ENCODE measurements around the gene VEGFD. TPM values are rescaled to one million over a fixed set of nuclear protein-coding genes. Genes with fewer than 3 reads are reported as not detected.

Gene VEGFD
- total RNA-seq, 1 experiment from 2014 or later, result 0.36 TPM

DNA sequence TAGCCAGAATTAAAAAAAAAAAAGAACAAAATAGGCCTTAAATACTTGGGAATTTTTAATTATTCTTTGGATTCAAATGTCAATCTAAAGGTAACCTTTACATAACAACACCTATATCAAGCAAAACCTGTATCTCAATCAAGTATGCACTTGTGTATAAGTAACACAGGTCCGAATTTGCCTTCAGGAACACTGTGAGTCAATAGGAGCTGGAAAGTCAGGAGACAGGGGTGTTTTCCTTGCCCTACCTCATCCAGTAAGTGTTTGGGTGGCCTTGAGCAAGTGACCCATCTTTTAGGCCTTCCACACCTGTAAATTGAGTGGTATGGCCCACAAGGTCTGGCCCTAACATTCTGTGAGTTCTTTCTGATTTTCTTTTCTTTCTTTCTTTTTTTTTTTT, 40.8 kb upstream of the VEGFD start:
- no peak overlapping the region for H3K27ac Mint-ChIP-seq (ENCODE audit: unreplicated experiment)
- Histone ChIP-seq H3K27me3 (replicated peaks; ENCODE audit: control insufficient read depth, insufficient read depth, low read length) (no peaks in the 10 kb centered on the region), H3K9me3 (no peaks in the 10 kb centered on the region), H3K4me1 (no peaks in the 10 kb centered on the region), H3K4me3 (ENCODE audit: low read depth, low read length) (no peak overlapping the region), H3K36me3 (ENCODE audit: control insufficient read depth, insufficient read depth, low read length) (no peaks in the 10 kb centered on the region)
- no peaks in the 10 kb centered on the region for H3K27me3 Mint-ChIP-seq (ENCODE audit: insufficient read depth, unreplicated experiment)
- H3K4me3 Mint-ChIP-seq (ENCODE audit: unreplicated experiment), result no peak overlapping the region
- TF ChIP-seq, protein P1, sequence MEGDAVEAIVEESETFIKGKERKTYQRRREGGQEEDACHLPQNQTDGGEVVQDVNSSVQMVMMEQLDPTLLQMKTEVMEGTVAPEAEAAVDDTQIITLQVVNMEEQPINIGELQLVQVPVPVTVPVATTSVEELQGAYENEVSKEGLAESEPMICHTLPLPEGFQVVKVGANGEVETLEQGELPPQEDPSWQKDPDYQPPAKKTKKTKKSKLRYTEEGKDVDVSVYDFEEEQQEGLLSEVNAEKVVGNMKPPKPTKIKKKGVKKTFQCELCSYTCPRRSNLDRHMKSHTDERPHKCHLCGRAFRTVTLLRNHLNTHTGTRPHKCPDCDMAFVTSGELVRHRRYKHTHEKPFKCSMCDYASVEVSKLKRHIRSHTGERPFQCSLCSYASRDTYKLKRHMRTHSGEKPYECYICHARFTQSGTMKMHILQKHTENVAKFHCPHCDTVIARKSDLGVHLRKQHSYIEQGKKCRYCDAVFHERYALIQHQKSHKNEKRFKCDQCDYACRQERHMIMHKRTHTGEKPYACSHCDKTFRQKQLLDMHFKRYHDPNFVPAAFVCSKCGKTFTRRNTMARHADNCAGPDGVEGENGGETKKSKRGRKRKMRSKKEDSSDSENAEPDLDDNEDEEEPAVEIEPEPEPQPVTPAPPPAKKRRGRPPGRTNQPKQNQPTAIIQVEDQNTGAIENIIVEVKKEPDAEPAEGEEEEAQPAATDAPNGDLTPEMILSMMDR (IDR thresholded peaks at IDR 0.05; ENCODE audit: insufficient read depth in 1 of 2, low read depth in 1 of 2, low read length in 1 of 2, severe bottlenecking in 1 of 2, unreplicated experiment in 1 of 2), result no peak
- H3K4me1 Mint-ChIP-seq (ENCODE audit: low read depth, unreplicated experiment), result no peaks in the 10 kb centered on the region
- CTCF ChIA-PET, result no interaction called here
- POLR2A ChIA-PET, result no interaction called here
- peaks cover 6% of the 10 kb centered on the region for H3K36me3 Mint-ChIP-seq (ENCODE audit: insufficient read depth, unreplicated experiment)
- no TSS peak for BruUV-seq (replicated peaks)
- no peaks in the 10 kb centered on the region for H3K9me3 Mint-ChIP-seq (ENCODE audit: unreplicated experiment)
- intact Hi-C loops (cut with micrococcal nuclease; ENCODE audit: unreplicated experiment), result no loop called here
- no peak for DNase-seq

DNA sequence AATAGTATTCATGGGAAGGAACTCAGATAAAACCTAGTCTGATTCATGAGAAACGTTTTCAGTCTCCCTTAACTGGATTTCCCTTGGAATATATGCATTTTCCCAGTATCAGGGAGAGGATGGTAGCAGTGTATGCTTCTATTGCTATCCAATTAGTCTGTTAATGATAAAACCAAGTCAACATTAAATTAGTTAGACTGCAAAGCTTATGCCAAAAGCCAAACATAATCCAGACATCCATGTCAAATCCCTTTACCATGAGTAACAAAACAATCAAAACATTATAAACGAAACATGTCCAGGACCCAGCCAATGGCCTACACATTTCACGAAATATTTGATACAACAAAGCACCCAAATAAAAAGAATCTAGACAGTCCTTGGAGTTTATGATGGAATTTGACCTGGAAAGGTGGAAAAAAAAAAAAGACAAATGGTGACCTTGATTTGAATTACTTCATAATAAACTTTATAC, 34.5 kb upstream of the VEGFD start:
- TF ChIP-seq, protein P1 (IDR thresholded peaks at IDR 0.05; ENCODE audit: insufficient read depth in 1 of 2, low read depth in 1 of 2, low read length in 1 of 2, severe bottlenecking in 1 of 2, unreplicated experiment in 1 of 2), result no peak
- H3K9me3 Mint-ChIP-seq (ENCODE audit: unreplicated experiment), result peaks cover 10% of the 10 kb centered on the region
- no peak overlapping the region for H3K27ac Mint-ChIP-seq (ENCODE audit: unreplicated experiment)
- no peaks in the 10 kb centered on the region for H3K9me3 ChIP-seq
- no peaks in the 10 kb centered on the region for H3K36me3 Mint-ChIP-seq (ENCODE audit: insufficient read depth, unreplicated experiment)
- H3K4me1 ChIP-seq, result no peaks in the 10 kb centered on the region
- no peaks in the 10 kb centered on the region; the same call in 1 of the 2 replicates for H3K36me3 ChIP-seq (ENCODE audit: control insufficient read depth, insufficient read depth, low read length)
- H3K27me3 Mint-ChIP-seq (ENCODE audit: insufficient read depth, unreplicated experiment), result no peaks in the 10 kb centered on the region
- H3K4me1 Mint-ChIP-seq (ENCODE audit: low read depth, unreplicated experiment), result no peaks in the 10 kb centered on the region
- H3K4me3 Mint-ChIP-seq (ENCODE audit: unreplicated experiment), result no peak overlapping the region
- no TSS peak for BruUV-seq (replicated peaks)
- DNase-seq, result no peak
- no peak overlapping the region for H3K4me3 ChIP-seq (ENCODE audit: low read depth, low read length)
- ChIA-PET POLR2A (no interaction called here), CTCF (no interaction called here)
- no peaks in the 10 kb centered on the region for H3K27me3 ChIP-seq (replicated peaks; ENCODE audit: control insufficient read depth, insufficient read depth, low read length)
- intact Hi-C loops (cut with micrococcal nuclease; ENCODE audit: unreplicated experiment), result no loop called here

DNA sequence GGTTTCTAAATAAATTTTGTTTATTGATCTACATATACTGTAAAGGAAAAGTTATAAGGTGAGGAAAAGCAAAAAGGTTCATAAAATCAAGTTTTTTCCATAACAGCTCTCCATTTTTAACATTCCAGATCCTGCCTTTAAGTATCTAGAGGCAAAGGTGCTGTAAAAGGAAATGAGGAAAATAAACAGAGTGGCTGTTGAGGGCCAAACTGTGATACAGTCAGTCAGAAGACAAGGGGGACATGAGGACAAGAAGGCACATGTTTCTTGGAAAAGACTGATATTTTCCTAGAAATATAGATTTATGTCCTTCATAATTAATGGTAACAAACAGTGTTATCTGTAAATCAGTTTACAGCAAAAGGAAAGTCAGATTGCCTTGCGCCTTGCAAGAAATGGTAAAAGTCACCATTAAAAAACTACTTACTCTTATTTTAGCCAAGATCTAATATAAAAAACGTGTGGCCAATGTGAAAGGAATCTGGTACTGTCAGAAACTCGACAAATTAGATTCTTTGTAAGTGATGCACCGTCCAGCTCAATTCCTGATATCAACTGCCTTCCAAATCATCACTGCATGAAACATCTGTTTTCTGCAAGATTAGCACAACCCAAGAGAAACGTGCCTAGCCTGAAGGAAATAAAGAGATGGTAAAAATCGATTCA, 34.0 kb upstream of the VEGFD start:
- Mint-ChIP-seq H3K9me3 (ENCODE audit: unreplicated experiment) (peaks cover 10% of the 10 kb centered on the region), H3K4me1 (ENCODE audit: low read depth, unreplicated experiment) (no peaks in the 10 kb centered on the region), H3K27me3 (ENCODE audit: insufficient read depth, unreplicated experiment) (no peaks in the 10 kb centered on the region), H3K27ac (ENCODE audit: unreplicated experiment) (no peak overlapping the region), H3K36me3 (ENCODE audit: insufficient read depth, unreplicated experiment) (no peaks in the 10 kb centered on the region), H3K4me3 (ENCODE audit: unreplicated experiment) (no peak overlapping the region)
- no peaks in the 10 kb centered on the region for H3K4me1 ChIP-seq
- H3K9me3 ChIP-seq, result no peaks in the 10 kb centered on the region
- ChIA-PET POLR2A (no interaction called here), CTCF (no interaction called here)
- TF ChIP-seq, protein P1 (IDR thresholded peaks at IDR 0.05; ENCODE audit: insufficient read depth in 1 of 2, low read depth in 1 of 2, low read length in 1 of 2, severe bottlenecking in 1 of 2, unreplicated experiment in 1 of 2), result no peak
- intact Hi-C loops (cut with micrococcal nuclease; ENCODE audit: unreplicated experiment), result no loop called here
- no peak for DNase-seq
- no TSS peak for BruUV-seq (replicated peaks)
- H3K27me3 ChIP-seq (replicated peaks; ENCODE audit: control insufficient read depth, insufficient read depth, low read length), result no peaks in the 10 kb centered on the region
- H3K4me3 ChIP-seq (ENCODE audit: low read depth, low read length), result no peak overlapping the region
- no peaks in the 10 kb centered on the region; the same call in 1 of the 2 replicates for H3K36me3 ChIP-seq (ENCODE audit: control insufficient read depth, insufficient read depth, low read length)

Data from Caco-2 (cell line).